HG03025 (cell line): ENCODE data around the gene IL1RL2.

Experiments
- ATAC-seq: cut with Tn5 transposase; IDR thresholded peaks from one replicate; pipeline ENCODE4 v1.9.1; 2021; ENCODE audit warnings: mild to moderate bottlenecking, moderate library complexity; ENCODE audit not compliant: unreplicated experiment, low FRiP score

Gene IL1RL2

GRCh38 chr2:102186791-102187495 lies at the start of gene IL1RL2:
TSS of gene IL1RL2 (plus strand) at chr2:102187023. CDS start at chr2:102187868, 845 bp downstream.
- no peak for ATAC-seq

- ATAC-seq = no peak
Measured at GRCh38 chr2:102137138-102137537, 49.7 kb upstream of the IL1RL2 start.

GRCh38 chr2:102138331-102138730 lies 48.5 kb upstream of the IL1RL2 start:
- no peak for ATAC-seq

GRCh38 chr2:102139851-102140250 lies 47.0 kb upstream of the IL1RL2 start:
- ATAC-seq = no peak

- no peak for ATAC-seq
Measured at GRCh38 chr2:102140377-102140776, 46.4 kb upstream of the IL1RL2 start.

- ATAC-seq = no peak
Measured at GRCh38 chr2:102141011-102141943, 45.5 kb upstream of the IL1RL2 start.

GRCh38 chr2:102141970-102142828 lies 44.6 kb upstream of the IL1RL2 start, which contains the start of gene IL1R1:
TSS of gene IL1R1 (plus strand) at chr2:102142746. CDS start at chr2:102157725, 14,979 bp downstream.
- no peak for ATAC-seq

GRCh38 chr2:102142829-102143449 lies 43.9 kb upstream of the IL1RL2 start:
- ATAC-seq = no peak

- no peak for ATAC-seq
Measured at GRCh38 chr2:102143450-102143985, 43.3 kb upstream of the IL1RL2 start.

- no peak for ATAC-seq
Measured at GRCh38 chr2:102144128-102144527, 42.7 kb upstream of the IL1RL2 start.

GRCh38 chr2:102145107-102145506 lies 41.7 kb upstream of the IL1RL2 start:
- ATAC-seq = no peak

- ATAC-seq = no peak
Measured at GRCh38 chr2:102145934-102146333, 40.9 kb upstream of the IL1RL2 start.

- no peak for ATAC-seq
Measured at GRCh38 chr2:102147935-102148334, 38.9 kb upstream of the IL1RL2 start.

GRCh38 chr2:102149243-102149642 lies 37.6 kb upstream of the IL1RL2 start:
- no peak for ATAC-seq

GRCh38 chr2:102149644-102150455 lies 37.0 kb upstream of the IL1RL2 start:
- no peak for ATAC-seq

- no peak for ATAC-seq
Measured at GRCh38 chr2:102154364-102154763, 32.5 kb upstream of the IL1RL2 start.

- ATAC-seq = no peak
Measured at GRCh38 chr2:102154946-102155702, 31.7 kb upstream of the IL1RL2 start.
